HG03354 (cell line): ENCODE data around the gene DLGAP1.
A peak's percentile ranks its signal among the peaks of the same experiment; 100 is the strongest.
"Not testable (repeated sequence)": the region's sequence is repeated elsewhere in the genome, so short reads cannot be mapped to it uniquely, and the experiment has no call there.

Experiments used
- ATAC-seq: cut with Tn5 transposase; IDR thresholded peaks from one replicate; pipeline ENCODE4 v1.9.1; 2021; ENCODE audit warnings: mild to moderate bottlenecking; ENCODE audit not compliant: unreplicated experiment, poor library complexity, severe bottlenecking

DLGAP1 gene

DNA sequence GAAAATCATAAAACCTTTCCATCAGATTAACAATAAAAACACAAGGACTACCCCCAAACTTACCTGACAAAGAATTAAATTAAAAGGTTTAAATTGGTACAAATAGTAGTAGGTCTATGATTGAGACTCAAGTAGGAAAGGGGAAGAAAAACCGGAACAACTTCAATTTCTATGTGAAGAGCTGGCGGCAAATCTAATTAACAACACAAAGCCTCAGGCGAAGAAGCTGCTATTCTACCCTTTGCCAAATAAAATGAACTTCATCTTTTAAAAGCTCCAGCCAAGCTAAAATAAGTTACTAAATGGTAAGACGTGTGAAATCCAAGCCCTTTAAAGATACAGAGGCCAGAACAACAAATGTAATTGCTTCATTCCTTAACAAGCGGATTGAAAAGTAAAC, 146.5 kb downstream of the DLGAP1 start:
- ATAC-seq = no peak

DNA sequence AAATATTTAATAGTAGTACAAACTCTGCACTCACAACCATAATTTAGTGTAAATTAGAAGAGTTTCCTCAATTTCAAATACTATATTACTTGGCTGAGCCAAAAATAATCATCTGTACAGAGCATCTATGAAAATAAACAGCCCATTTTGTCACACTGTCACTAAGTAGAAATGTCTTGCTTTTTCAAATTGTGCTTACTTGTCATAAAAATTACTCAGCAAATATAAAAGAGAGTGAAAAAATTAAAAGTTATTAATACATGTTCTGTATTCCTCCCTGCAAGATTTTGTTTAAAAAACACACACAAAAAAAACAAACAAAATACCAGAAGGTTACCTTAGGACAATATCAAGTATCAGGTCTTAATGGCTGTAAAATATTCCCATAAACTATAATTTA, 155.7 kb downstream of the DLGAP1 start:
- no peak for ATAC-seq

GRCh38 chr18:4293337-4293736, 161.8 kb downstream of the DLGAP1 start:
- ATAC-seq = no peak

GRCh38 chr18:4292696-4293095, 162.4 kb downstream of the DLGAP1 start:
- ATAC-seq = no peak

GRCh38 chr18:4287340-4287739, 167.8 kb downstream of the DLGAP1 start:
- ATAC-seq = not testable (repeated sequence)

DNA sequence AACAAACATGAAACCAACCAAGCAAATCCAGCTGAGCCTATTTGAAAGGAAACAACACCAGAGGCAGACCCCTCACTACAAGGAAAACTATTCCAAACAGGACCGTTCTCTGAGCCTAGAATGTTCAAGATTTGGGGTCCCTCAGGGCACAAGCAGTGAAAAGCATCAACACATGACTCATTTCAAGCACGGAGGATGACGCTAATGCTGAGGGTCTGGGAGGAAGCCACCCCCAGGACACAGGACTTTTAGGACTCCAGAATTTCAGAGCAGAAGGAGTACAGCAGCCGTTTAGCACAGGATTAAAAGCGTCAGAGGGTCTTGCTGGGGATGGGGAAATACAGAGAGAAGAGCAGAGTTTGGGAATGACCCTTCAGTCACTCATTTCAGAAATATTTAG, 168.9 kb downstream of the DLGAP1 start:
- no peak for ATAC-seq

DNA sequence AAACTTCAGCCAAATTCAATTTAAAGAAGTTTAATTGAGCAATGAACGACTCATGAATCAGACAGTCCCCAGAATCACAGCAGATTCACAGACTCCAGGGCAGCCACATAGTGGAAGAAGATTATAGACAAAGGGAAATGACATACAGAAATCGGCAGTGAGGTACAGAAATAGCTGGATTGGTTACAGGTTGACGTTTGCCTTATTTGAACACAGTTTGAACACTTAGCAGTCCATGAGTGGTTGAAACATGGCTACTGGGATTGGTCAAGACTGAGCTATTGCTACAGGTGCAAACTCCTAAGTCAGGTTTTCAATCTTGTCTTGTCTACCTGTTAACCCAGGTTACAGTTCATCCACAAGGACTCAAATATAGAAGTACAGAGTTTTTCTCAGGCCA, 169.6 kb downstream of the DLGAP1 start:
- no peak for ATAC-seq

DNA sequence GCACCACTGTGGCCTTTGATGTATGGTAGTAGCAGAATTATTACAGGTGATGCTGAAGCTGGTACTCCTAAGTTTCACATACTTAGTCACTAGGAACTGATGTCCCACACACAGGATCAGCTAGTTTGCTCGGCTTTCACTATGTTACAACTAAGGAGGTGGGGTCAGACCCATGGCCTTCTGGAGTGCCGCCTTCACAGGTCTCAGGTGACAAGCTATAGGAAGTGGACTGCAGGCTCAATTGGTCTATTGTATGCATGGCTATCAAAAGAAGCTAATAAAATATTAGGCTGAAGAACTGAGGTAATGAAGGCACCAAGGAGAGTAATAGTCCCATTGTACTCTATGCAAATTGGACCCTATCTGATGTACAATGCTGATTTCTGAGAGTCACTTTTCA, 170.6 kb downstream of the DLGAP1 start:
- no peak for ATAC-seq

GRCh38 chr18:4283746-4284291, 171.3 kb downstream of the DLGAP1 start:
- no peak for ATAC-seq

- no peak for ATAC-seq
Measured at GRCh38 chr18:4282954-4283353, 172.2 kb downstream of the DLGAP1 start.

- peak; percentile 55 for ATAC-seq
Measured at GRCh38 chr18:4276953-4277585, 178.0 kb downstream of the DLGAP1 start.

DNA sequence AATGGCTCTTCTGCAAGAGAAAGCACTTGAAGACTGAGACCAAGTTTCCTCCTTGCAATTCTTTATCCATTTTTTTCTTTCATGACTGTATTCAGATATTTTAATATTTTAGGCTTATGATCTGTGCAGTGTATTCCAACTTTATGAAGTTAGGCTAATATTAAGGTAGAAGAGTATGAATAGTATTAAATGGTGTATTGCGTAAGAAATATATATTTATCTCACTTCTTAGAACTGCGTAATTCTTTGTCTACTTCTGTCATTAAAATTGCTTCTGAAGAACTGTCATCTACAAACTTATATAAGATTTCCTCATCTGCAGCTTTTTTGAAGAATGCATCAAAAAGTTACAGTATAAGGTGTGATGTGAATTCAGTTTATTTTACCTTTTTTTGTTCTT, 183.2 kb downstream of the DLGAP1 start:
- ATAC-seq = no peak

DNA sequence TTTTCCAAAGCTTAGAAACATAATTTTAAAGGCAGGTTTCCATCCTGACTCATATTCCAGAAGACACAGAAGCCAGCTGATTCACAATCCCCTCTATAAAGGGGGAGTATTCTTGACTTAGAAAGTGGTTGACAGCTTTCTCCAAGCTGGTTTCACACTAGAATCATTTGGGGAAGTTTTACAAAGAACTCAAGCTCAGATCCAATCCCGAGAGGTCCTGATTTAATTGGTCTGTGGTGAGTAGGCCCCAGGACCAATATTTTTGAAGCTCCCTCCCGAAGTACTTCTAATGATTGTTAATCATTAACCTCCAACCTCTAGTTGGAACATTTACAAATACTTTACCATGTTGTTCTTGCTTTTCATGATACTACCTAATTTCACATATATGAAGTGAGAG, 184.1 kb downstream of the DLGAP1 start:
- ATAC-seq = no peak

- ATAC-seq = no peak
Measured at GRCh38 chr18:4270016-4270415, 185.1 kb downstream of the DLGAP1 start.

GRCh38 chr18:4267641-4268040, 187.5 kb downstream of the DLGAP1 start:
- no peak for ATAC-seq

GRCh38 chr18:4264347-4264791, 190.7 kb downstream of the DLGAP1 start:
- no peak for ATAC-seq

GRCh38 chr18:4260107-4260506, 195.0 kb downstream of the DLGAP1 start:
- ATAC-seq = peak; percentile 49

DNA sequence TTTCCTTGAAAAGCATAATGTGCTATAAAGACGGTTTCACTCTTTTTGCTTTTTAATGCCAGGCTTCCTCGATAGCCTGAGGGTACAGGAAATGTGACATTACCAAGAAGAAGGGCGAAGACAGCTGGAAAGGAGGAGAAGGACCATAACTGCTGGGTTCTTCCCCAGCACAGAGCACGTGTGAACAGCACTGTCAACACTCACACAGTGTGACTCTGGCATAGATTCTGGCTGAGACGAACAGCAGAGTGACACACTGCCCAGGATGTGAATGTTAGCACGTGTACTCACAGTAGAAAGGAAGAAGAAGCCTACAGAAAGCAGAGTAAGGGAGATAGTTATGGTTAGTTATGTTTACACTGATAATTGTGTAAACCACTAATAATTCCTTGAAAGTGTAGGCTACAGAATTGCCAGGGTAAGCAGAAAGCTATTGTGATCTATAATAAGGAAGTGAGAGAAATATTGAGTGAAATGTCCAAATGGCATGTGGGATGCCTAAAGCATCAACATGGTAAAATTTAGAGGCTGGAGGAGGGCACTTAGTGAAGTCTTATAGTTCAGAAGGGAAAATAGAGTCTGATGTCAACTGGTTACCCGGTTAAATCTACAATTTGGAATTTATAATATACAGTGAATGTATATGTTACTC, 198.2 kb downstream of the DLGAP1 start:
- ATAC-seq = no peak

- ATAC-seq = no peak
Measured at GRCh38 chr18:4254840-4255239, 200.3 kb downstream of the DLGAP1 start.

- no peak for ATAC-seq
Measured at GRCh38 chr18:4252829-4253228, 202.3 kb downstream of the DLGAP1 start.

DNA sequence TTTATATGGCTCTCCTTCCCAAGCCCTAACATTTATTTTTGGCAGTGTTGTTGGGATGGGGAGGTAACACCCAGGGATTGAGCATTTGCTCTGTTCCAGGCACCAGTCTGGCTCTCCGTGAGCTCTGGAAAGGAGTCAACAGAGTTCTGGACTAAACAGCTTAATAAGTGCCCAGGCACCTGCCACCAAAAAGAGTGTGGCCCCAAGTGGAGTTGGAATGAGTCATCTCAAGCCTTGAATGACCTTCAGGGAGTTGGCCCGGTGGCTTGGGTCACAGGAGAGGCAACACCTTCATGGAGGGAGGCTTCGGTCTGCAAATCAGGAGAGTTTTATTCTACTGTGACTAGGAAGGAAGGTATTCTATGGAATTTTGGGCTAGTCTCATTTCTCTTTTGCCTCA, 203.2 kb downstream of the DLGAP1 start:
- no peak for ATAC-seq
